ENCODE measurements around the gene GPC1. TPM values are rescaled to one million over a fixed set of nuclear protein-coding genes. Genes with fewer than 3 reads are reported as not detected.

The GPC1 gene
- total and polyA plus RNA-seq, 2 donors (not counting 3 experiments of a cell fraction or from before 2014, with no cell fraction given): 9.6 to 31.1 TPM

GRCh38 chr2:240431271-240431660, 4.2 kb upstream of the GPC1 start:
- Histone ChIP-seq H3K9me3 (replicated peaks; ENCODE audit: control insufficient read depth, insufficient read depth, low read length) (no peaks in the 10 kb centered on the region), H3K9ac (replicated peaks; ENCODE audit: extremely low read depth, insufficient read depth, low read length) (no peak overlapping the region), H3K27ac (ENCODE audit: insufficient read depth, low read depth, low read length) (no peak overlapping the region), H3K79me2 (ENCODE audit: control insufficient read depth, insufficient read depth, low read length) (no peaks in the 10 kb centered on the region), H4K20me1 (replicated peaks; ENCODE audit: control insufficient read depth, extremely low read depth, insufficient read depth, low read length) (no peaks in the 10 kb centered on the region), H3K4me1 (ENCODE audit: control insufficient read depth, extremely low read depth, insufficient read depth, low read length) (no peaks in the 10 kb centered on the region), H3K27me3 (ENCODE audit: control insufficient read depth in 2 of 2, insufficient read depth in 2 of 2, low read length in 2 of 2) (no peaks in the 10 kb centered on the region), H3K36me3 (ENCODE audit: control insufficient read depth in 2 of 2, extremely low read depth in 1 of 2, insufficient read depth in 2 of 2, low read length in 2 of 2) (no peaks in the 10 kb centered on the region), H2AFZ (ENCODE audit: low read depth, low read length) (no peak overlapping the region), H3K4me3 (replicated peaks in 1 of 3; ENCODE audit: insufficient read depth in 1 of 3, low read depth in 1 of 3, low read length in 3 of 3) (no peak overlapping the region), H3K9me1 (replicated peaks; ENCODE audit: control insufficient read depth, extremely low read depth, insufficient read depth, low read length) (no peaks in the 10 kb centered on the region), H3K4me2 (ENCODE audit: insufficient read depth, low read length) (no peak overlapping the region)
- FAIRE-seq (no peak), DNase-seq (ENCODE audit: low read depth, low spot score) (no peak)
- ChIA-PET CTCF (interaction anchor here (1.0 to 1.4 kb wide), 2 partner anchors 174 to 198 kb away, joined by 3 read pairs; no protein-coding TSS in a partner anchor), POLR2A (no interaction called here)
- dilution Hi-C loops (cut with MboI; ENCODE audit: extremely low pct_ligation_motif_present, low sequenced_read_pairs): no loop called here
- no peak for TF ChIP-seq MYC (IDR thresholded peaks at IDR 0.05; ENCODE audit: low read depth, low read length)
- no peak for TF ChIP-seq FOS (IDR thresholded peaks at IDR 0.05; ENCODE audit: borderline replicate concordance, insufficient read depth, low read length)
- TF ChIP-seq POLR2A (IDR thresholded peaks at IDR 0.05; ENCODE audit: low read depth, low read length): no peak
- TF ChIP-seq EZH2 (IDR thresholded peaks at IDR 0.05; ENCODE audit: borderline replicate concordance, low read depth, low read length, severe bottlenecking): no peak
- TF ChIP-seq CTCF (IDR thresholded peaks at IDR 0.05; ENCODE audit: extremely low read depth in 1 of 2, insufficient read depth in 1 of 2, low read depth in 1 of 2, low read length in 2 of 2): no peak
- TF ChIP-seq GATA2 (IDR thresholded peaks at IDR 0.05; ENCODE audit: insufficient read depth, insufficient read length, low read depth, low read length): no peak
- TF ChIP-seq POLR2AphosphoS5 (IDR thresholded peaks at IDR 0.05; ENCODE audit: insufficient read depth, low read depth, low read length): no peak
- no peak for TF ChIP-seq JUN (IDR thresholded peaks at IDR 0.05; ENCODE audit: borderline replicate concordance, insufficient read depth, insufficient read length, low read depth)
- no peak for TF ChIP-seq MAX (IDR thresholded peaks at IDR 0.05; ENCODE audit: insufficient read depth, insufficient read length)
- intact Hi-C loops (cut with micrococcal nuclease): no loop called here
- BruUV-seq (replicated peaks): no TSS peak
